Stimulated activated CD4-positive, alpha-beta T cell treated with anti-CD3 and anti-CD28 coated beads, Interleukin-1b, Interleukin-23, amount 100 ng/mL, for 48 hours (primary cell): ENCODE data around the gene FSTL1.
A peak's percentile ranks its signal among the peaks of the same experiment; 100 is the strongest.

Experiments used
- DNase-seq: peaks from one replicate; pipeline ENCODE4 v3.0.0-alpha.2; 2020

Gene FSTL1

DNA sequence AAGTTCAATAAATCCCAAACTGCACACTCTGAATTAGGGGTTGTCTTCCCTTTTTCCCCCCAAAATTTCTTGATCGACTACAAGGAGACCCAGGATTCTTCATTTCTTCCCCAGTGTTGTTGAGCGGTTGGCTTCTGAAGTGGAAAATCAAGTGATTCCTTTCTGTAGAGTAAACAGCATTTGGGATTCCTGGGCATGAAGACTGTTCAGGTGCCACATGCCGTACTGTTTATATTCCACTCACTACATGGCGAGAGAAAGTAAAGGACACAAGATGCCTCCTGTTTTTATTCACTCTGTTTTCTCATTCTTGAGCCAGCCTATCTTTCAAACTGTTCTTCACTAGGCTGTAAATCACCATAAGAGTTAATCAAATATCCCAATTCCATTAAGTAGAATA, 12.6 kb downstream of the FSTL1 start:
- no peak for DNase-seq

GRCh38 chr3:120437559-120437958, 13.2 kb downstream of the FSTL1 start:
- DNase-seq: no peak

DNA sequence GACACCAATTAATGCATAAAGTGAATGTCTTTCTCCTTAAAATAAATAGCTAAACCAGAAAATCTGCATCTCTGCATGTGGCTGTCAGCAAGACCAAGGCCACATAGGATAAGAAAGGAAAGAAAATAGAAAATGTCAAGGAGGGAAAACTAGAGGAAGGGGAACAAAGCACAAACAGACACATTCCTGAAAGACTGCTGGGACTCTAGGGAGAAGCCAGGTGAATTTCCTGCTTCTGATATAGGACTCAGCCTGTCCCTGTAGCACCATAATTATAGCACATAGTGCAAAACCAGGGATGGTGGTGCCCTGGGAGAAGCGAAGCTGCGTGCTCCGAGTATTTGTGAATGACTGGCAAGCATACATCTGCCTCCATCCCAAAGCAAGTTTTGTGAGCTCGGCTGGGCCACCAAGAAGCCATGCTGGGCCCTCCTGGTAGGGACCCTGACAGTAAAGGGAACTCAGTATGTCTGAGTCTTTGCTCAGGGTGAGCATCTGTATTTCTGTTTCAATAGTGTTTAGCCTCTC, 14.2 kb downstream of the FSTL1 start:
- no peak for DNase-seq

DNA sequence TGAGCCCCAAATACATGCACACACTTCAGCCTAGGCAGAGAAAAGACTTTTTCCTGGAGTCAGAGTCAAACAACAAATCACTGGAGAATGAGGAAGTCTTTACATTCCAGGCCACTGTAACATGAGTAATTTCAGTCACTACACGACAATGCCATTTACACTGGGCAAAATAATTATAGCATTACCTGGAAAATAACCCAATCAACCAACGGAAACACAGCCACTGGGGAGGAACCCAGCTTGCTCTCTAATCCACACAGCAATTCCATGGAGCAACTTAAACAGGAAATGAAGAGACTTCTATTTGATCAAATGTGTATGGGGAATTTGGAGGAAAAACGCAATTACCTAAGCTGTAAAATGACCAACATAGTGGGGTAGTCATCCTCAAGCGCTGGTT, 15.2 kb downstream of the FSTL1 start:
- no peak for DNase-seq

GRCh38 chr3:120433662-120434331, 17.0 kb downstream of the FSTL1 start:
- no peak for DNase-seq

GRCh38 chr3:120432150-120432860, 18.5 kb downstream of the FSTL1 start:
- DNase-seq: no peak

GRCh38 chr3:120429921-120430361, 20.9 kb downstream of the FSTL1 start:
- no peak for DNase-seq

GRCh38 chr3:120428924-120429323, 21.9 kb downstream of the FSTL1 start:
- DNase-seq: no peak

GRCh38 chr3:120427201-120427600, 23.6 kb downstream of the FSTL1 start:
- no peak for DNase-seq

DNA sequence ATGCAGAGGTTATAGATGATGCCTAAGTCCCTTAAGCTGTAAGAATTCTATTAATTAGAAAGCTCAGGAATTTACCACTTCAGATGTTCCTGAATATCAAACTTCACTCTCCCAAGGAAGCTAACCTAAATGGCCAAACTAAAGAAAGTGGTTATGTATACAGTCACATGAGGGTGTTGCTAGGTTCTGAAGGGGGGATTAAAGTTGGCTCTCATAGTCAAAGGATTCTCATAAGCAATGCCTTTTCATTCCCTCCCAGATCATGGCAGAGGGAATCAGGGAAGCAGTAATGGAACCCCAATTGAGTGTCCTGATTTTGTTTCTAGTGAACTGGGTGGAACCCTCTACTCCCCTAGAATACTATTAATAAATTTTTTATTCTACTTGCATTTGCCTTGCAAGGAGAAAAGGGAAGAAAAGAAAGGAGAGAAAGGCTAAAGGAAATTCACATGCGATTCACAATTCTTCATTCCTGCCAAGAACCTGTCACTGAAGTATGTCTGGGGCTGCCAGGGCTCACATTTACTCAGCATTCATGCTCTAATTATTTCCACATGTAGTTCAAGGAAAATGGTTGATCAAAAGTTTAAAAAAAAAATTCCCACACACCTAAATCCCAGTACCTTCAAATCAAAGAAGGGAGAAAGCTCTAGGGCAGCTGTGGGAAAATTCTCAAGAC, 25.1 kb downstream of the FSTL1 start:
- no peak for DNase-seq

- no peak for DNase-seq
These were observed 25.7 kb downstream of the FSTL1 start for GRCh38 chr3:120424976-120425570.

GRCh38 chr3:120424506-120424905, 26.3 kb downstream of the FSTL1 start:
- DNase-seq: no peak

DNA sequence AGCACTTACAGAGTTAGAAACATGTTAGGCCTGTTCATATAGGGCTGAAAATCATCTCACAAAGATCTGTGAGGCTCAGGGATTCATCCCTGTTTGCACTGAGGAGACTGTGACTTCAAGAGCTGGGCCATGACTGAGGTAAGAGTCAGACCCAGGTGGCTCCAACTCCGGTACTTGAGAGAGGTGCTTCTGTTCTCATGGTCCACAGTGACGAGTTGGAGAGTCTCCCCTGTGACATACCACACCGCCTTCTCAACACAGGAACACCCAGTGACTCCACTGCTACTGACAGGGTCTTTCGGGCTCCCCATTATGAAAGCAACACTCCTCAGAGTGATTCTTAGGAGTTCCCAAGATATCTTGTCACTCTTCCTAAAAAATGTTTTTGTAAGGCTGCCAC, 27.4 kb downstream of the FSTL1 start:
- no peak for DNase-seq

DNA sequence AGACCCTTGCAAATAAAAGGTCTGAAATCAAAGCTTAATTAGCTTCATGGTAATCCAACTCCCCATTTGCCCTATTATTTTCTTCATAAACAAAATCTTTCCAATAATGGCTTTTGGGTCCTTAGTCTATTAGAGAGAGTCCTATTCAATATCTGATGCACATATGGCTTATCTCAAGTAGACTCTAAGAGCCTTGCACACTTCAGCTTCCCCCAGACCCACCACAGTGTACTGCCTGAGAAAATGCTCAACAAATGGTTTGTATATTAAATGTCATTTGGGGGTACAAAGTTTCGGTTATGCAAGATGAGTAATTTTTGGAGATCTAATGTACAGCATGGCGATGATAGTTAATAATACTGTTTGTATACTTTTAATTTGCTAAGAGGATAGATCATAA, 28.9 kb downstream of the FSTL1 start:
- DNase-seq: no peak

DNA sequence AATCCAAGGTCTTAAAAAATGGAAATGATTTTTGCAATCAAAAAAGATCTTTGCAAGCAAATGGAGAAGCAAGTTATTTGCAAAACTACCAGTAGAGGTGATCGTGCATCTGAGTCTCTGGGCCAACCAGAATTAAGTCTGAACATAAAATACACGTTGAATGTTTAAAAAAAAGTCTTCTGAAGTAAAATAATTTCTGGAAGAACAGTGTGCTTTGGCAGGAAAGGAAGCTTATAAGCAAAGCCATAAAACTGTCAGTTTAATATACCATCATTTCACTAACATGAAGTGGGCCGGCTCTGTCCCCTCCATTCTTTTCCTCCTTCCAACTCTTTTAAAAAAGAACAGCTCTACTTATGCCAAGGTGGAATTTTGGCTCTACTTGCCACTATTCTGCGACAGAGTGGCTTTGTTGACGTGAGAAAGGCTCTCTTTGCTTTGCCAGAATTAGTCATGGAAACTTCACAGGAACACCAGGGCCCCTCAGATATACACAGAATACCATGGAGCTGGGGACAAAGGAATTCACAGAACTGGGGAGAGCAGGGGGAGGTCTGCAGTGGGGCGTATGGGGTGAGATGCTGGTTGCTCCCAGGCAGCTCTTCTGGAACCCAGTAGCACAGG, 29.8 kb downstream of the FSTL1 start:
- no peak for DNase-seq

DNA sequence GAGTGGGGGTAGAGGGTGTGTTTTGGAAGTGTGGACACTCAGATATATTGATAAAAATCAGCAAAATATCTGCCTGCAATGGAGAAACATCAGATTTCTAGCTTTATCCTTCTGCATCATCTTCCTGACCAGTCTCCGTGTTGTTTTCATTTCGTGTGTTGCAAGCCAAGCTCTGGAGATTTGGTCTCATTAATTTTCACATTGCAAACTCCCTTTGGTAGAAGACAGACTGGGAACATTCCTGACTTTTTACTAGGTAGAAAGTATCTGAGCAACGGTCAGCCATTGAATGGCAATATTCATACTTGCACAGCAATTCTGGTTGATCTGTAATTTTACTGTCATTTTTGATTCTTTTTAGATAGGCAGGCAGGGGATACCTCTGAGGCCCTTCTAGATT, 30.4 kb downstream of the FSTL1 start:
- DNase-seq: no peak

GRCh38 chr3:120419797-120420196, 31.0 kb downstream of the FSTL1 start:
- no peak for DNase-seq

- DNase-seq: no peak
These were observed 31.8 kb downstream of the FSTL1 start for GRCh38 chr3:120418866-120419490.

GRCh38 chr3:120418446-120418845, 32.3 kb downstream of the FSTL1 start:
- no peak for DNase-seq

DNA sequence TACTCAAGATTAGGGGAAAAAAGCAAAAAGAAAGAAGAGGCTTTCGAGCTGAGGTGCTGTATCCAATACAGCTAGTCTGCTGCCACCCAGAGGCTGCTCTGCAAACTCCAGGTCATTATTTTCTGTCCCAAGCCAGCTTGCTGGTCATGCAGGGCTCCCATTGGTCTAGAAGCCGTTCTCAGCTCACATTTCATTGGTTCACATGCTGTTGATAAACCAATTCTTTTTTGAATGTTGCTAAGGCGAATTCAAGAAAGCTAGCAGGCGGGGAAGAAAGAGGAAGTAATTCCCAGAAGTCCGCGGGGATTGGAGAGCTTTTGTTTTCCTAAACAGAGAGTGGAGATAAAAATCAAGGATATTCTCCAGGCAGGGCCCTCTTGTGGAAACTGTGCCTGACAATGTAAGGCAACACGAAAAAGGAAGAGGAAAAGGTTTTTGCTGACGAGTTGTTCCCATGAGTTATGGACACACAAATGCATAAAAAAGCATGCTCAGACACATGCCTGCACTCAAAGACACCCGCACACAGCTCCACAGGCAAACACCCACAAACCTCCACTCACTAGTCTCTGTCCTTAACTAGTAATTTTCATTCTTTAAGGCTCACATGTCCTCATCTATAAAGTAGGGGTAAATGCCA, 33.4 kb downstream of the FSTL1 start:
- peak; percentile 88 for DNase-seq

GRCh38 chr3:120416868-120417267, 33.9 kb downstream of the FSTL1 start:
- no peak for DNase-seq

GRCh38 chr3:120415756-120416155, 35.0 kb downstream of the FSTL1 start:
- no peak for DNase-seq
